Activated CD8-positive, alpha-beta T cell treated with anti-CD3 and anti-CD28 coated beads, Interleukin-2, amount 10 ng/mL, durations not matched to agents 7 days and 5 days (primary cell): ENCODE results near the gene GOLGA8S. TPM values are rescaled to one million over a fixed set of nuclear protein-coding genes. Genes with fewer than 3 reads are reported as not detected.
"Not testable (repeated sequence)": the region's sequence is repeated elsewhere in the genome, so short reads cannot be mapped to it uniquely, and the experiment has no call there.

Experiments used
- ATAC-seq: fragments of 150-1000 bp; cut with Tn5 transposase; one replicate; pipeline ENCODE4 v1.10.0; 2021; ENCODE audit warnings: moderate library complexity
- CTCF ChIA-PET: fragments of 350-600 bp; sonication (Branson Sonifier 250); formaldehyde crosslinking; loops from one replicate; lab custom pipeline; 2021; ENCODE audit warnings: antibody characterized with exemption; lab: Charles Lee
- POLR2A ChIA-PET: fragments of 350-600 bp; sonication (Branson Sonifier 250); formaldehyde crosslinking; loops from one replicate; lab custom pipeline; 2021; ENCODE audit warnings: antibody characterized with exemption; lab: Charles Lee
- DNase-seq: peaks from one replicate; pipeline ENCODE4 v3.0.0-alpha.2; 2020
- H3K27ac Mint-ChIP-seq: one replicate; pipeline ENCODE4 v1.8.0; 2021; ENCODE audit warnings: mild to moderate bottlenecking, mixed read lengths
- H3K27me3 Mint-ChIP-seq: one replicate; pipeline ENCODE4 v1.8.0; 2021; ENCODE audit warnings: low read depth, mixed read lengths
- H3K36me3 Mint-ChIP-seq: one replicate; pipeline ENCODE4 v1.8.0; 2021; ENCODE audit warnings: low read depth, mixed read lengths
- H3K4me1 Mint-ChIP-seq: one replicate; pipeline ENCODE4 v1.8.0; 2021; ENCODE audit warnings: low read depth, mixed read lengths
- H3K4me3 Mint-ChIP-seq: one replicate; pipeline ENCODE4 v1.8.0; 2021; ENCODE audit warnings: mild to moderate bottlenecking, mixed read lengths
- H3K9me3 Mint-ChIP-seq: one replicate; pipeline ENCODE4 v1.8.0; 2022; ENCODE audit warnings: mixed read lengths; ENCODE audit not compliant: insufficient read depth
- total RNA-seq, 2 experiments: library from RNA; stranded (reverse); gene quantifications; one replicate each; pipeline ENCODE4 v1.2.3, GENCODE V29; 2021

The GOLGA8S gene
- total RNA-seq, 2 experiments from 2014 or later = 0.92 to 1.0 TPM

GRCh38 chr15:23401627-23402026 lies 47.1 kb downstream of the GOLGA8S start:
- H3K27me3 Mint-ChIP-seq = no peaks in the 10 kb centered on the region
- H3K9me3 Mint-ChIP-seq = no peaks in the 10 kb centered on the region
- H3K36me3 Mint-ChIP-seq = no peaks in the 10 kb centered on the region
- ATAC-seq = no peak
- no peaks in the 10 kb centered on the region for H3K4me1 Mint-ChIP-seq
- no peak for DNase-seq
- no peak overlapping the region for H3K4me3 Mint-ChIP-seq
- H3K27ac Mint-ChIP-seq = no peak overlapping the region
- ChIA-PET CTCF (no interaction called here), POLR2A (no interaction called here)

- H3K27me3 Mint-ChIP-seq = no peaks in the 10 kb centered on the region
- H3K36me3 Mint-ChIP-seq = no peaks in the 10 kb centered on the region
- DNase-seq = no peak
- H3K4me3 Mint-ChIP-seq = no peak overlapping the region
- no peaks in the 10 kb centered on the region for H3K9me3 Mint-ChIP-seq
- ChIA-PET CTCF (no interaction called here), POLR2A (no interaction called here)
- no peaks in the 10 kb centered on the region for H3K4me1 Mint-ChIP-seq
- no peak for ATAC-seq
- H3K27ac Mint-ChIP-seq = no peak overlapping the region
Measured at GRCh38 chr15:23402140-23402539, 47.6 kb downstream of the GOLGA8S start.

GRCh38 chr15:23402544-23402943 lies 48.0 kb downstream of the GOLGA8S start:
- no peak overlapping the region for H3K4me3 Mint-ChIP-seq
- CTCF ChIA-PET = no interaction called here
- no peak for DNase-seq

GRCh38 chr15:23403550-23403949 lies 49.0 kb downstream of the GOLGA8S start:
- H3K4me3 Mint-ChIP-seq = no peak overlapping the region
- POLR2A ChIA-PET = no interaction called here

More at GRCh38 chr15:23402544-23402943, 48.0 kb downstream of the GOLGA8S start:
- Mint-ChIP-seq H3K36me3 (no peaks in the 10 kb centered on the region), H3K4me1 (no peaks in the 10 kb centered on the region), H3K27ac (no peak overlapping the region), H3K9me3 (no peaks in the 10 kb centered on the region), H3K27me3 (no peaks in the 10 kb centered on the region)
- ATAC-seq = no peak
- POLR2A ChIA-PET = no interaction called here

GRCh38 chr15:23411841-23412240 lies 57.3 kb downstream of the GOLGA8S start:
- H3K9me3 Mint-ChIP-seq = no peaks in the 10 kb centered on the region
- H3K4me1 Mint-ChIP-seq = no peaks in the 10 kb centered on the region
- H3K4me3 Mint-ChIP-seq = no peak overlapping the region
- no peak overlapping the region for H3K27ac Mint-ChIP-seq
- CTCF ChIA-PET = no interaction called here
- H3K27me3 Mint-ChIP-seq = no peaks in the 10 kb centered on the region
- DNase-seq (no peak), ATAC-seq (no peak)
- POLR2A ChIA-PET = no interaction called here
- H3K36me3 Mint-ChIP-seq = no peaks in the 10 kb centered on the region

More at GRCh38 chr15:23403550-23403949, 49.0 kb downstream of the GOLGA8S start:
- Mint-ChIP-seq H3K27ac (no peak overlapping the region), H3K36me3 (no peaks in the 10 kb centered on the region), H3K9me3 (no peaks in the 10 kb centered on the region), H3K27me3 (no peaks in the 10 kb centered on the region), H3K4me1 (no peaks in the 10 kb centered on the region)
- ATAC-seq (no peak), DNase-seq (no peak)
- CTCF ChIA-PET = no interaction called here

- CTCF ChIA-PET, H3K9me3 Mint-ChIP-seq, H3K27me3 Mint-ChIP-seq, H3K36me3 Mint-ChIP-seq, H3K4me3 Mint-ChIP-seq, H3K27ac Mint-ChIP-seq, H3K4me1 Mint-ChIP-seq, POLR2A ChIA-PET, ATAC-seq, DNase-seq: not testable (repeated sequence)
Measured at GRCh38 chr15:23412881-23413600, 58.5 kb downstream of the GOLGA8S start.

Other genes starting within 250 kb of the GOLGA8S start
- gene GOLGA6L1, start 217.9 kb upstream of the GOLGA8S start, total RNA-seq = not detected
- gene GOLGA6L26, start 20.6 kb upstream of the GOLGA8S start, total RNA-seq = not detected
- not detected for gene GOLGA6L2, start 92.5 kb downstream of the GOLGA8S start, total RNA-seq
- gene MKRN3, start 210.9 kb downstream of the GOLGA8S start, total RNA-seq = 1 to 10 TPM in 1 of 2 experiments, under 1 TPM in 1; 0.91 to 1.5 TPM